GM12872 (cell line): ENCODE data around the gene TNS1.

ENCODE experiments used
- TF ChIP-seq, protein P1 (sequence below): IDR thresholded peaks from 3 replicates; pipeline ENCODE4 v1.5.1; 2011; ENCODE audit warnings: low read depth, mild to moderate bottlenecking, low read length, moderate library complexity; ENCODE audit not compliant: insufficient read depth

The TNS1 gene

DNA sequence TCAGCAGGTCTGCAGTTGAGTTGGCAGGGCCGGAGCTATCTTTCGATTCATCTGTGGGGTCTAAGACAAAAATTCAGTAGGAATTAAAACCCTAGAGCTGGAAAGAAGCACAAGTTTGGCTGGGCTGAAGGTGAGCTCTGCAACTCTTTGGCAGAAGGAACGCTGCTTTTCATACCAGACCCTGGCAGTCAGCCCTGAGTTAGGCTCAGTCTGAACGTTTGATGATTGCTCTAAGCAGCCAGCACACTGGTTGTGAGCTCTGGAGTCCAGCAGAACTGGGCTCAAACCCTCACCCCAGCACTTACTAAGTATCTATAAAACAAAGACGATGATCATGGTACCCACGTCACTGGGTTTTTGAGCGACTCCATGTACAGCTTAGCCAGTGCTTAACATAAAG, 192.5 kb downstream of the TNS1 start:
- TF ChIP-seq, protein P1, sequence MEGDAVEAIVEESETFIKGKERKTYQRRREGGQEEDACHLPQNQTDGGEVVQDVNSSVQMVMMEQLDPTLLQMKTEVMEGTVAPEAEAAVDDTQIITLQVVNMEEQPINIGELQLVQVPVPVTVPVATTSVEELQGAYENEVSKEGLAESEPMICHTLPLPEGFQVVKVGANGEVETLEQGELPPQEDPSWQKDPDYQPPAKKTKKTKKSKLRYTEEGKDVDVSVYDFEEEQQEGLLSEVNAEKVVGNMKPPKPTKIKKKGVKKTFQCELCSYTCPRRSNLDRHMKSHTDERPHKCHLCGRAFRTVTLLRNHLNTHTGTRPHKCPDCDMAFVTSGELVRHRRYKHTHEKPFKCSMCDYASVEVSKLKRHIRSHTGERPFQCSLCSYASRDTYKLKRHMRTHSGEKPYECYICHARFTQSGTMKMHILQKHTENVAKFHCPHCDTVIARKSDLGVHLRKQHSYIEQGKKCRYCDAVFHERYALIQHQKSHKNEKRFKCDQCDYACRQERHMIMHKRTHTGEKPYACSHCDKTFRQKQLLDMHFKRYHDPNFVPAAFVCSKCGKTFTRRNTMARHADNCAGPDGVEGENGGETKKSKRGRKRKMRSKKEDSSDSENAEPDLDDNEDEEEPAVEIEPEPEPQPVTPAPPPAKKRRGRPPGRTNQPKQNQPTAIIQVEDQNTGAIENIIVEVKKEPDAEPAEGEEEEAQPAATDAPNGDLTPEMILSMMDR = no peak

- TF ChIP-seq, protein P1 = no peak
These were observed 193.1 kb downstream of the TNS1 start for GRCh38 chr2:217809736-217810135.

DNA sequence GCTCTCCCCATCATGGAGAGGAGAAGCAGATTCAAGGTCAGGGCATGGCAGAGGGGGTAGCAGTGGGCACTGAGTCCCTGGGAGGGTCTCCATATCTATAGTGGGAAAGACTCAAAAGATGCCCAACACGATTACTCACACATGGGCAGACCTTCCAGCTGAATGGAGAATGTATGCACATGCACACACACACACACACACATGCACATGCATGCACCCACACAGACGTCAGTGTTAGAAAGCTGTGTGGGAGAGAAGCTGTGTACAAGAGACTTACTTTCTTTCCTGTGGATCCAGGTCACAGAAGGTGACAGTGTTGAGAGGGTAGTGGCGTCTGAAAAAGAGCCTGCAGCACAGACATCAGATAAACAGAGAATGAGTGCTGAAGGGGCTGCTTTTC, 194.5 kb downstream of the TNS1 start:
- TF ChIP-seq, protein P1 = no peak

- TF ChIP-seq, protein P1 = no peak
These were observed 195.0 kb downstream of the TNS1 start for GRCh38 chr2:217807753-217808152.

GRCh38 chr2:217807025-217807424, 195.8 kb downstream of the TNS1 start:
- TF ChIP-seq, protein P1 = no peak

DNA sequence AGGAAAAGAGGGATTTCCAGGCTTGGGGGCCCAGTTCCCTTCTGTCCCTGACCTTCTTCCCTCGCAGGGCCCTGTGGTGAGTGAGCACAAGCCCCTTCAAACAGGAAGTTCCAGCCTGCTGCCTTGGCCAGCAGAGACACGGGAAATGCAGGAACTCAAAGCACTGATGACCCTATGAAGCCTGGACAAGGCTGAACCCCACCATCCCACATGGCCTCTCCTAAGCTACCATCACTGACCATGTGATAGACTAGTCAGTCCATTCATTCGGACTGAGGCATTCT, 196.4 kb downstream of the TNS1 start:
- TF ChIP-seq, protein P1 = no peak

- TF ChIP-seq, protein P1 = no peak
These were observed 196.9 kb downstream of the TNS1 start for GRCh38 chr2:217805668-217806481.
